Coronary artery (tissue), 2 donors: Measurements from ENCODE around the gene ARHGEF11.
"Not testable (repeated sequence)": the region's sequence is repeated elsewhere in the genome, so short reads cannot be mapped to it uniquely, and the experiment has no call there.

Experiments
- DNase-seq: peaks from one replicate; pipeline ENCODE4 v3.0.0-alpha.2; 2017; ENCODE audit warnings: low spot score
- H3K27ac ChIP-seq, 2 donors: fragments of 200-600 bp; sonication (generic); one replicate each; pipeline ENCODE4 v1.5.1; 2016 to 2019
- H3K4me3 ChIP-seq: fragments of 200-600 bp; sonication (generic); 2 replicates; pipeline ENCODE4 v1.5.1; 2016; ENCODE audit warnings: mild to moderate bottlenecking, moderate library complexity
- CTCF ChIP-seq: fragments of 200-600 bp; sonication (generic); IDR thresholded peaks from one replicate; pipeline ENCODE4 v1.5.1; 2019; ENCODE audit warnings: antibody characterized with exemption

Gene ARHGEF11

GRCh38 chr1:156929596-156930238 is 115.8 kb downstream of the ARHGEF11 start:
- TF ChIP-seq CTCF: no peak
- H3K4me3 ChIP-seq: no peak overlapping the region
- DNase-seq: no peak
- H3K27ac ChIP-seq: no peak overlapping the region

GRCh38 chr1:156928043-156928602 is 117.4 kb downstream of the ARHGEF11 start:
- peak; percentile 11 for TF ChIP-seq CTCF
- H3K4me3 ChIP-seq: peak overlapping the region; percentile 66
- DNase-seq: no peak

GRCh38 chr1:156927215-156928042 is 118.1 kb downstream of the ARHGEF11 start:
- H3K27ac ChIP-seq: no peak overlapping the region
- peak overlapping the region; percentile 66 for H3K4me3 ChIP-seq
- peak; percentile 56 for TF ChIP-seq CTCF
- no peak for DNase-seq

More at GRCh38 chr1:156928043-156928602, 117.4 kb downstream of the ARHGEF11 start:
- H3K27ac ChIP-seq: no peak overlapping the region

GRCh38 chr1:156926695-156927094 is 118.8 kb downstream of the ARHGEF11 start:
- not testable (repeated sequence) for DNase-seq, H3K27ac ChIP-seq

GRCh38 chr1:156926175-156926574 is 119.4 kb downstream of the ARHGEF11 start:
- no peak for DNase-seq
- H3K27ac ChIP-seq: no peak overlapping the region
- no peak for TF ChIP-seq CTCF
- no peak overlapping the region for H3K4me3 ChIP-seq

More at GRCh38 chr1:156926695-156927094, 118.8 kb downstream of the ARHGEF11 start:
- not testable (repeated sequence) for H3K4me3 ChIP-seq

- TF ChIP-seq CTCF: no peak
- no peak overlapping the region for H3K27ac ChIP-seq
- no peak overlapping the region for H3K4me3 ChIP-seq
- DNase-seq: no peak
Observed at GRCh38 chr1:156925154-156926010, 120.2 kb downstream of the ARHGEF11 start.
